KMS-11 (cell line): Measurements from ENCODE around the gene PLXND1.

ENCODE experiments used
- H2AFZ ChIP-seq: fragments of 200-600 bp; sonication (generic); 2 replicates; pipeline ENCODE4 v1.6.1; 2016; ENCODE audit warnings: antibody characterized with exemption, mixed run types, low read depth
- H3K27ac ChIP-seq: fragments of 200-600 bp; sonication (generic); 2 replicates; pipeline ENCODE4 v1.6.1; 2016; ENCODE audit warnings: mild to moderate bottlenecking, mixed run types
- H3K27me3 ChIP-seq: fragments of 200-600 bp; sonication (generic); 2 replicates; pipeline ENCODE4 v1.6.1; 2017; ENCODE audit warnings: mild to moderate bottlenecking, low read depth, mixed run types, moderate library complexity; ENCODE audit not compliant: insufficient read depth
- H3K36me3 ChIP-seq: fragments of 200-600 bp; sonication (generic); 2 replicates; pipeline ENCODE4 v1.6.1; 2017; ENCODE audit warnings: mild to moderate bottlenecking, mixed run types; ENCODE audit not compliant: insufficient read depth
- H3K4me1 ChIP-seq: fragments of 200-600 bp; sonication (generic); 2 replicates; pipeline ENCODE4 v1.6.1; 2016; ENCODE audit warnings: mild to moderate bottlenecking, low read depth, mixed run types; ENCODE audit not compliant: poor library complexity, severe bottlenecking
- H3K4me2 ChIP-seq: fragments of 200-600 bp; sonication (generic); 2 replicates; pipeline ENCODE4 v1.7.0; 2016; ENCODE audit warnings: mild to moderate bottlenecking, mixed run types
- H3K4me3 ChIP-seq: fragments of 200-600 bp; sonication (generic); IDR thresholded peaks from 2 replicates; pipeline ENCODE4 v1.6.1; 2017; ENCODE audit warnings: low read depth, low read length, mixed read lengths; ENCODE audit not compliant: insufficient read depth
- H3K79me2 ChIP-seq: fragments of 200-600 bp; sonication (generic); 2 replicates; pipeline ENCODE4 v1.6.1; 2016; ENCODE audit warnings: low read depth, mixed run types; ENCODE audit not compliant: insufficient read depth
- H3K9ac ChIP-seq: fragments of 200-600 bp; sonication (generic); 2 replicates; pipeline ENCODE4 v1.6.1; 2016; ENCODE audit warnings: mild to moderate bottlenecking, mixed run types
- H4K20me1 ChIP-seq: fragments of 200-600 bp; sonication (generic); 2 replicates; pipeline ENCODE4 v1.6.1; 2016; ENCODE audit warnings: mild to moderate bottlenecking, mixed run types; ENCODE audit not compliant: insufficient read depth
- TF ChIP-seq, protein P1 (sequence below): fragments of 200-600 bp; sonication (generic); conservative IDR thresholded peaks from 2 replicates; pipeline ENCODE4 v1.6.1; 2017; ENCODE audit warnings: low read depth, mild to moderate bottlenecking, antibody characterized with exemption, low read length, moderate library complexity, mixed read lengths

Gene PLXND1

DNA sequence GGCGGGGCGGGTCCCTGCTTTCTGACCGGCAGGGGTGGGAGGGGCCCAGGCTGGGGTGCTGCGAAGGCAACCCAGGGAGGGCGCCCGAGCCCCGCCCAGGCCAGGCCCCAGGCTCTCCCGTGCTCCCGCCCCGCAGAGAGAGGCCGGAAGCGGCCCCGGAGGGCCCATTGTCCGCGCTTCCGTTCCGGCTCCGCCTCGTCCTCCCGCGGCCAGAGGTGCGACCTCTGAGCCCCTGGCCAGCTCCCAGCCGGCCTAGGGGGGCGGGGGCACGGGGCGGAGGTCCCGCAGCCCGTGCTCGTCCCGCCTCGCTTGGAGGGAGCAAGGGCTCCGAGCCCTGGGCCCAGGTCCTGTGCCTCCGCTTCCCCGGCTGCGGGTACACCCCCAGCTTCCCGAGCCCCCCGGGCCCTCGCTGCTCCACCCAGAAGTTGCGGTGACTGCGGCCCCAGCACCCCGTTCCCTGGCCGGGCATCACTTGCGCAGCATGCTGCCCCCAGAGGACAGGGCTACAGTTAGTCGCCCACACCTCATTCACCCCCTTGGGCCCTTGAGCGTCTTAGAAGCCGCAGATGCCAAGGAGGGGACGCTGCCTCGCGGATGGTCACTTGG, 20.4 kb upstream of the PLXND1 start:
- peak overlapping the region; percentile 96 for H3K4me2 ChIP-seq
- H3K4me3 ChIP-seq: peak overlapping the region; percentile 88
- peak overlapping the region; percentile 96 for H2AFZ ChIP-seq
- H3K36me3 ChIP-seq: no peaks in the 10 kb centered on the region
- no peaks in the 10 kb centered on the region for H3K79me2 ChIP-seq
- peak overlapping the region; percentile 50 for H3K27ac ChIP-seq
- TF ChIP-seq, protein P1, sequence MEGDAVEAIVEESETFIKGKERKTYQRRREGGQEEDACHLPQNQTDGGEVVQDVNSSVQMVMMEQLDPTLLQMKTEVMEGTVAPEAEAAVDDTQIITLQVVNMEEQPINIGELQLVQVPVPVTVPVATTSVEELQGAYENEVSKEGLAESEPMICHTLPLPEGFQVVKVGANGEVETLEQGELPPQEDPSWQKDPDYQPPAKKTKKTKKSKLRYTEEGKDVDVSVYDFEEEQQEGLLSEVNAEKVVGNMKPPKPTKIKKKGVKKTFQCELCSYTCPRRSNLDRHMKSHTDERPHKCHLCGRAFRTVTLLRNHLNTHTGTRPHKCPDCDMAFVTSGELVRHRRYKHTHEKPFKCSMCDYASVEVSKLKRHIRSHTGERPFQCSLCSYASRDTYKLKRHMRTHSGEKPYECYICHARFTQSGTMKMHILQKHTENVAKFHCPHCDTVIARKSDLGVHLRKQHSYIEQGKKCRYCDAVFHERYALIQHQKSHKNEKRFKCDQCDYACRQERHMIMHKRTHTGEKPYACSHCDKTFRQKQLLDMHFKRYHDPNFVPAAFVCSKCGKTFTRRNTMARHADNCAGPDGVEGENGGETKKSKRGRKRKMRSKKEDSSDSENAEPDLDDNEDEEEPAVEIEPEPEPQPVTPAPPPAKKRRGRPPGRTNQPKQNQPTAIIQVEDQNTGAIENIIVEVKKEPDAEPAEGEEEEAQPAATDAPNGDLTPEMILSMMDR: no peak
- peaks cover 11% of the 10 kb centered on the region for H3K4me1 ChIP-seq
- H3K9ac ChIP-seq: peak overlapping the region; percentile 86
- no peaks in the 10 kb centered on the region for H4K20me1 ChIP-seq
- H3K27me3 ChIP-seq: no peaks in the 10 kb centered on the region

DNA sequence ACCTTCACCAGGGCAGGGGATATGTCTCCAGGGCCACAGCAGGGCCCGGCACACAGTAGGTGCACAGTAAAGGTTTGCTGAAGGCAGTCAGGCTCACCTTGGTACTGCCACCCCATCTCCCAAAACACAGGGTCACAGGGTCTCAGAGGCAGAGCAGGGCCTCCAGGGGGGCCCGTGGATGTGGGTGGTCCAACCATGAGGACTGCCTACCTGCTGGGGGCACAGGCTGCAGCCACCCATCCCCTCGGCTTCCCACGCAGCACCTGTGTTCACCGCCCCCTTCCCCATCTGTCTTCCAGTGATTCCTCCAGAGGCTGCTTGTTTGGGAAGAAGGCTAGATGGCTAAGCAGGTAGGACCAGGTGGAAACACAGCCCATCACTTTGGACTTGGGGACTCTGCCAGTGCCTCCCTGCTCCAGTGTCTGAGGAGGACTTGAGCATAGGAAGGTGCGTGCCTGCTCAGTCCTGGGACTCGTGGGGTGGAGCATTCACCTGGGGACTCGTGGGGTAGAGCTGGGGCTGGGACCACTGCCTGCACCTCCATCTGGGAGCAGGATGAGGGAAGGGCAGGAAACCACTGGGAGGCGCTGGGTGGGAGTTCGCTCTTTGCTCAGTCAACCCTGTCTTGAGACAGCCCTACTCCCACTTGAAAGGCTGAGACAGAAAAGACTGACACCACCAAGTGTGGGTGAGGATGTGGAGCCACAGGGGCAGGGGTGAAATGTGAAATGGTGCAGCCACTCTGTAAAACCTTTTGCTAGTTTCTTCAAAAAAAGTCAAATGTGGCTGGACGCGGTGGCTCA, 18.8 kb upstream of the PLXND1 start:
- no peak overlapping the region for H2AFZ ChIP-seq
- H3K27me3 ChIP-seq: no peaks in the 10 kb centered on the region
- no peak overlapping the region for H3K9ac ChIP-seq
- no peaks in the 10 kb centered on the region for H4K20me1 ChIP-seq
- no peaks in the 10 kb centered on the region for H3K79me2 ChIP-seq
- H3K4me1 ChIP-seq: peaks cover 11% of the 10 kb centered on the region
- no peak overlapping the region for H3K4me2 ChIP-seq
- H3K27ac ChIP-seq: no peak overlapping the region
- no peak overlapping the region for H3K4me3 ChIP-seq
- TF ChIP-seq, protein P1: no peak
- no peaks in the 10 kb centered on the region for H3K36me3 ChIP-seq

DNA sequence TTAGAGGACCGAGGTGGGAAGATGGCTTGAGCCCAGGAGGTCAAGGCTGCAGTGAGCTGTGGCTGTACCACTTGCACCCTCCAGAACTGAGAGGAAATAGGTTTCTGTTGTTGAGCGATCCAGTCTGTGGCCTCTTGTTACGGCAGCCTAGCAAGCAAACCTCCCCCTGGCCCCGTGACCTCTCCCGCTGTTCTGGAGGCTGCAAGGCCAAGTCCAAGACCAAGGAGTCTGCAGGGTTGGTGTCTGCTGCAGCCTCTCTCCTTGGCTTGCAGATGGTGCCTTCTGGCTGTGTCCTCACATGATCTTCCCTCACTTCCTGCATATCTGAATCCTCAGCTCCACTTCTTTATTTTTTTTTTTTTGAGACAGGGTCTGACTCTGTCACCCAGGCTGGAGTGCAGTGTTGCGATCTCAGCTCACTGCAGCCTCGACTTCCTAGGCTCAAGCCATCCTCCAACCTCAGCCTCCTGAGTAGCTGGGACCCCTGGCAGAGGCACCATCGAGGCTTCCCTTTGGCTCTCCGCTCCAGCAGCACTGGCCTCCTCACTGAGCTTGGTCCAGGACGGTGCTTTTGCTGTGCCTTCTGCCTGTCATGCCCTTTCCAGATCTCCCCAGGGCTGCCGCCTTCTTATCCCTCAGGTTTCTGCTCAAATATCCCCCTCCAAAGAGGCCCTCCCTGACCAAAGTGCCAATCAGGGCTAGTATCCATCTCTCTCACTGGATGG, 18.0 kb upstream of the PLXND1 start:
- Histone ChIP-seq H3K79me2 (no peaks in the 10 kb centered on the region), H3K27ac (no peak overlapping the region), H4K20me1 (no peaks in the 10 kb centered on the region), H3K4me3 (no peak overlapping the region), H3K4me1 (peaks cover 11% of the 10 kb centered on the region), H3K4me2 (no peak overlapping the region), H2AFZ (no peak overlapping the region), H3K27me3 (no peaks in the 10 kb centered on the region), H3K9ac (no peak overlapping the region), H3K36me3 (no peaks in the 10 kb centered on the region)
- TF ChIP-seq, protein P1: no peak

DNA sequence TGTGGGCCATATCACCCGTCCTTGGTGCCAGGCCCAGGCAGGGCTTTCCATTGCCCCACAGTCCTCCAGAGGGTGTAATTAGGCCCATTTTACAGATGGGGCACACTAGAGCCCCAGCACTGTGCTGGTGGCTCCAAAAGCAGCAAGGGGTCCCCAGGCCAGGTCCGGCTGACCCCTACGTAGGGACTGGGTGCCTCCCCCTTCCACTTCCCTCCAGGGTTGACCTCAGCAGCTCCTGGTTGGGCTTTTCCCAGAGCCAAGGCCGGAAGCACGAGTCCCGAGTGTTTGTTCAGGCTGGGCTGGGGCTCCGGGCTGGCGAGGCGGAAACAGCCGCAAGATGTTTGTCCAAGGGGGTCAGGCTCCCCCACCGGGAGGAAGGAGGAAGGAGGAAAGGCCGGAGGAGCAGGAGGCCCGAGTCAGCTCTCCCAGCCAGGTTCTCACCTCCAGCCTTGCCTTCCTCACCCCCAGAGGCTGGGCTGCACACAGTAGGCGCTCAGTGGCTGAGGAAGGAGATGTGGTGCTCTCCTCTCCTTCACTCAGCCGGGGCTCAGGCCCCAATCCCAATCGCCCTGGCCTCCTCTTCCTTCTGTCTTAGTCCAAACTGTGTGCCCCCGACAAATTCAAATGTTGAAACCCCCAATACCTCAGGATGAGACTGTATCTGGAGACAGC, 17.1 kb upstream of the PLXND1 start:
- TF ChIP-seq, protein P1: no peak
- Histone ChIP-seq H4K20me1 (no peaks in the 10 kb centered on the region), H3K27me3 (no peaks in the 10 kb centered on the region), H3K4me3 (no peak overlapping the region), H3K79me2 (no peaks in the 10 kb centered on the region), H2AFZ (no peak overlapping the region), H3K4me2 (no peak overlapping the region), H3K36me3 (no peaks in the 10 kb centered on the region), H3K4me1 (peaks cover 11% of the 10 kb centered on the region), H3K9ac (no peak overlapping the region), H3K27ac (no peak overlapping the region)
